ENCODE measurements around the gene SLC41A3. TPM values are rescaled to one million over a fixed set of nuclear protein-coding genes. Genes with fewer than 3 reads are reported as not detected.

The SLC41A3 gene
- total and polyA plus RNA-seq, 7 donors = 5.1 to 59.5 (median 28.9) TPM

- 79 to 86% methylated on average over 1 of the region's 1 CpG for WGBS, 2 donors
- Histone ChIP-seq H3K4me3 (no peak overlapping the region), H3K27me3 (no peaks in the 10 kb centered on the region), H3K36me3 (no peaks in the 10 kb centered on the region), H3K4me1 (no peaks in the 10 kb centered on the region), H3K27ac (no peak overlapping the region), H3K9me3 (no peaks in the 10 kb centered on the region)
- DNase-seq = no peak
- TF ChIP-seq CTCF (IDR thresholded peaks at IDR 0.05) = no peak
- no peak for TF ChIP-seq POLR2AphosphoS5 (IDR thresholded peaks at IDR 0.05)
- no peak for TF ChIP-seq EP300 (IDR thresholded peaks at IDR 0.05)
- no peak for TF ChIP-seq POLR2A (IDR thresholded peaks at IDR 0.05)
- intact Hi-C loops (cut with DNase I) = no loop called here
Observed at GRCh38 chr3:126116526-126116925, 32.6 kb upstream of the SLC41A3 start.

GRCh38 chr3:126114443-126115386 lies 30.8 kb upstream of the SLC41A3 start:
- Histone ChIP-seq H3K36me3 (no peaks in the 10 kb centered on the region), H3K27ac (no peak overlapping the region), H3K27me3 (no peaks in the 10 kb centered on the region), H3K4me1 (no peaks in the 10 kb centered on the region), H3K4me3 (no peak overlapping the region), H3K9me3 (no peaks in the 10 kb centered on the region)
- DNase-seq = peak; percentile 44
- 92 to 93% methylated on average over 16 of the region's 16 CpGs for WGBS, 2 donors
- intact Hi-C loops (cut with DNase I) = no loop called here
- TF ChIP-seq EP300 (IDR thresholded peaks at IDR 0.05) (no peak), POLR2A (IDR thresholded peaks at IDR 0.05) (no peak), CTCF (IDR thresholded peaks at IDR 0.05) (no peak), POLR2AphosphoS5 (IDR thresholded peaks at IDR 0.05) (no peak)

GRCh38 chr3:126113733-126114442 lies 30.0 kb upstream of the SLC41A3 start:
- Histone ChIP-seq H3K36me3 (no peaks in the 10 kb centered on the region), H3K9me3 (no peaks in the 10 kb centered on the region), H3K27me3 (no peaks in the 10 kb centered on the region), H3K4me1 (no peaks in the 10 kb centered on the region), H3K27ac (no peak overlapping the region), H3K4me3 (no peak overlapping the region)
- 86 to 91% methylated on average over 9 of the region's 9 CpGs for WGBS, 2 donors
- TF ChIP-seq EP300 (IDR thresholded peaks at IDR 0.05) (no peak), POLR2AphosphoS5 (IDR thresholded peaks at IDR 0.05) (no peak), CTCF (IDR thresholded peaks at IDR 0.05) (no peak), POLR2A (IDR thresholded peaks at IDR 0.05) (no peak)
- intact Hi-C loops (cut with DNase I) = no loop called here
- DNase-seq = peak; percentile 58

GRCh38 chr3:126113238-126113555 lies 29.3 kb upstream of the SLC41A3 start:
- Histone ChIP-seq H3K9me3 (no peaks in the 10 kb centered on the region), H3K36me3 (no peaks in the 10 kb centered on the region), H3K4me3 (no peak overlapping the region), H3K27ac (no peak overlapping the region), H3K4me1 (no peaks in the 10 kb centered on the region), H3K27me3 (no peaks in the 10 kb centered on the region)
- DNase-seq = peak; percentile 50
- WGBS, 2 donors = 81 to 89% methylated on average over 6 of the region's 6 CpGs
- intact Hi-C loops (cut with DNase I) = no loop called here
- TF ChIP-seq POLR2A (IDR thresholded peaks at IDR 0.05) = no peak
- no peak for TF ChIP-seq EP300 (IDR thresholded peaks at IDR 0.05)
- no peak for TF ChIP-seq POLR2AphosphoS5 (IDR thresholded peaks at IDR 0.05)
- no peak for TF ChIP-seq CTCF (IDR thresholded peaks at IDR 0.05)
